Tibial artery (tissue), 4 donors: ENCODE data around the gene SLC41A2.

ENCODE experiments used
- DNase-seq, 2 donors: peaks; one replicate each; pipeline ENCODE4 v3.0.0-alpha.2; 2019
- H3K27ac ChIP-seq, 2 donors: fragments of 200-600 bp; sonication (generic) in 1 of 2; 1 replicate in 1 of 2; 2 replicates in 1 of 2; pipeline ENCODE4 v1.5.1; 2018 to 2019; ENCODE audit warnings: mild to moderate bottlenecking in 1 of 2
- H3K27me3 ChIP-seq, 2 donors: fragments of 200-600 bp; sonication (generic) in 1 of 2; one replicate each; pipeline versions ENCODE4 v1.5.1 to v1.6.0; 2016 to 2019
- H3K36me3 ChIP-seq, 3 donors: fragments of 200-600 bp; sonication (generic) in 2 of 3; one replicate each; pipeline ENCODE4 v1.5.1; 2016 to 2019; ENCODE audit warnings: mild to moderate bottlenecking in 2 of 3
- H3K4me1 ChIP-seq, 4 donors: fragments of 200-600 bp; sonication (generic) in 2 of 4; 1 replicate in 3 of 4; 2 replicates in 1 of 4; pipeline ENCODE4 v1.5.1; 2016 to 2019
- H3K4me3 ChIP-seq, 2 donors: fragments of 200-600 bp; sonication (generic) in 1 of 2; 1 replicate in 1 of 2; 2 replicates in 1 of 2; pipeline ENCODE4 v1.5.1; 2018 to 2019; ENCODE audit warnings: mild to moderate bottlenecking in 2 of 2
- H3K9me3 ChIP-seq, 3 donors: fragments of 200-600 bp; sonication (generic) in 1 of 3; one replicate each; pipeline ENCODE4 v1.5.1; 2016 to 2019
- CTCF ChIP-seq, 2 experiments: fragments of 200-600 bp in 1 of 2; fragments of 450-650 bp in 1 of 2; IDR thresholded peaks; one replicate each; pipeline ENCODE4 v1.5.1; 2017 to 2019; ENCODE audit warnings: antibody characterized with exemption in 2 of 2, mild to moderate bottlenecking in 1 of 2, moderate library complexity in 1 of 2
- intact Hi-C: fragments of 100-400 bp; cut with DNase I; formaldehyde crosslinking; loops from one replicate; pipeline ENCODE4 v1.15.0; 2023; ENCODE audit warnings: low total_unique reads

SLC41A2 gene

GRCh38 chr12:104942075-104942474, 16.0 kb downstream of the SLC41A2 start:
- no peaks in the 10 kb centered on the region for H3K27me3 ChIP-seq
- DNase-seq, result no peak
- no peak overlapping the region for H3K27ac ChIP-seq
- no peak for TF ChIP-seq CTCF (IDR thresholded peaks at IDR 0.05)
- intact Hi-C loops, result no loop called here
- H3K9me3 ChIP-seq, result no peaks in the 10 kb centered on the region
- no peaks in the 10 kb centered on the region for H3K36me3 ChIP-seq
- no peak overlapping the region for H3K4me3 ChIP-seq
- peaks cover 0 to 12% (median 6%) of the 10 kb centered on the region in 4 donors for H3K4me1 ChIP-seq

- intact Hi-C loops, result no loop called here
- Histone ChIP-seq H3K4me3 (no peak overlapping the region), H3K36me3 (no peaks in the 10 kb centered on the region), H3K27me3 (no peaks in the 10 kb centered on the region), H3K27ac (no peak overlapping the region), H3K4me1 (peaks cover 0 to 12% (median 6%) of the 10 kb centered on the region in 4 donors), H3K9me3 (no peaks in the 10 kb centered on the region)
- DNase-seq, result no peak
- TF ChIP-seq CTCF (IDR thresholded peaks at IDR 0.05), result no peak
These were observed 16.6 kb downstream of the SLC41A2 start for GRCh38 chr12:104941454-104941853.

- Histone ChIP-seq H3K27ac (no peak overlapping the region), H3K4me1 (peaks cover 0 to 12% (median 6%) of the 10 kb centered on the region in 4 donors), H3K4me3 (no peak overlapping the region), H3K36me3 (no peaks in the 10 kb centered on the region), H3K9me3 (no peaks in the 10 kb centered on the region), H3K27me3 (no peaks in the 10 kb centered on the region)
- no peak for TF ChIP-seq CTCF (IDR thresholded peaks at IDR 0.05)
- DNase-seq, result no peak
- intact Hi-C loops, result no loop called here
These were observed 19.0 kb downstream of the SLC41A2 start for GRCh38 chr12:104939089-104939488.

GRCh38 chr12:104938371-104938770, 19.7 kb downstream of the SLC41A2 start:
- DNase-seq, result peak in 1 of 2 donors; percentile 21
- no peaks in the 10 kb centered on the region for H3K36me3 ChIP-seq
- intact Hi-C loops, result no loop called here
- no peak overlapping the region for H3K4me3 ChIP-seq
- peaks cover 0 to 12% (median 6%) of the 10 kb centered on the region in 4 donors for H3K4me1 ChIP-seq
- H3K27ac ChIP-seq, result no peak overlapping the region
- no peaks in the 10 kb centered on the region for H3K27me3 ChIP-seq
- no peak for TF ChIP-seq CTCF (IDR thresholded peaks at IDR 0.05)
- H3K9me3 ChIP-seq, result no peaks in the 10 kb centered on the region

GRCh38 chr12:104935886-104936285, 22.2 kb downstream of the SLC41A2 start:
- no peak for DNase-seq
- intact Hi-C loops, result no loop called here

More at GRCh38 chr12:104935886-104936285, 22.2 kb downstream of the SLC41A2 start:
- no peak for TF ChIP-seq CTCF (IDR thresholded peaks at IDR 0.05)
- Histone ChIP-seq H3K4me3 (no peak overlapping the region), H3K36me3 (no peaks in the 10 kb centered on the region), H3K9me3 (no peaks in the 10 kb centered on the region), H3K27me3 (no peaks in the 10 kb centered on the region), H3K27ac (no peak overlapping the region), H3K4me1 (peaks cover 0 to 16% (median 11%) of the 10 kb centered on the region in 4 donors)
